ENCODE measurements around the gene LRRK1.

DNA sequence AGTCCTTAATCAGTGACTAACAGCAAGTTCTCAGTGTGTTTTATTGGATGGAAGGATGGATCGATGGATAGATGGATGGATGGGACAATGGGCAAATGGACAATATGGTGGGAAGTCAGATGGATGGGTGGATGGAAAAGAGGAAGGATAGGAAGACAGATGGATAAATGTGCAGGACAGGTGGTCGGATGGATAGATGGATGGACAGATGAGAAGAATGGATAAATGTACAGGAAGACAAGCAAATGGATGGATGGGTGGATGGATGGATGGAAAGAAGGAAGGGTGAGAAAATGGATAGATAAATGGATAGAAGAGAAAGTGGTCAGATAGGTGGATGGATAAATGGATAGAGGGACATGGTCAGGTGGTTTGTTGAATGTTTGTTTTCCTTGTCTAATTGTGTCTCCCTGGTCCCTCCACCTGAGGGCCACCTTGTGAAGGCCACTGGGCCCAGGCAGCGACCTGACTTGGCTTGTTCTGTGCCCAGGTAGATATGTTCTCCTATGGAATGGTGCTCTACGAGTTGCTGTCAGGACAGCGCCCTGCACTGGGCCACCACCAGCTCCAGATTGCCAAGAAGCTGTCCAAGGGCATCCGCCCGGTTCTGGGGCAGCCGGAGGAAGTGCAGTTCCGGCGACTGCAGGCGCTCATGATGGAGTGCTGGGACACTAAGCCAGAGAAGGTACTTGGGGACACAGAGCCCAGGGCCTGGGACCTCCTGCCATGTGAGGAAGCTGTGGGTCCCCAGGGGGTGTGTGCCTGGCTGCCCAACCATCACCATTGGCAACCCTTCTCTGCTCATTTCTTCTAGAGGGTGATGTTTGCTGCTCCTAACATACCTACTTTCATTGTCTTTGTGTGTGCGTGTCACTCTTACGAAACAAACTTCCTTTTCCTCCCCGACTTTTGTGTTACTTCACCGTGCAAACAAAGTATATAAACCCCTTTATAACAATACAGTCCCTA is 137.5 kb downstream of the LRRK1 start:
- TF ChIP-seq NFIC (IDR thresholded peaks at IDR 0.05; ENCODE audit: borderline replicate concordance) (no peak), EZH2phosphoT487 (IDR thresholded peaks at IDR 0.05; ENCODE audit: borderline replicate concordance, low read depth) (no peak), CHD2 (IDR thresholded peaks at IDR 0.05; ENCODE audit: low read length, partially characterized antibody) (no peak), ELF1 (IDR thresholded peaks at IDR 0.05) (no peak), EP300 (IDR thresholded peaks at IDR 0.05; ENCODE audit: borderline replicate concordance in 1 of 2, low read depth in 1 of 2, low read length in 1 of 2) (no peak), RFX5 (IDR thresholded peaks at IDR 0.05; ENCODE audit: low read length) (no peak), TAF1 (IDR thresholded peaks at IDR 0.05; ENCODE audit: borderline replicate concordance, low read depth, low read length) (no peak), POLR2AphosphoS5 (IDR thresholded peaks at IDR 0.05; ENCODE audit: low read depth, low read length) (no peak), TCF12 (IDR thresholded peaks at IDR 0.05) (no peak)
- TF ChIP-seq, protein P1, sequence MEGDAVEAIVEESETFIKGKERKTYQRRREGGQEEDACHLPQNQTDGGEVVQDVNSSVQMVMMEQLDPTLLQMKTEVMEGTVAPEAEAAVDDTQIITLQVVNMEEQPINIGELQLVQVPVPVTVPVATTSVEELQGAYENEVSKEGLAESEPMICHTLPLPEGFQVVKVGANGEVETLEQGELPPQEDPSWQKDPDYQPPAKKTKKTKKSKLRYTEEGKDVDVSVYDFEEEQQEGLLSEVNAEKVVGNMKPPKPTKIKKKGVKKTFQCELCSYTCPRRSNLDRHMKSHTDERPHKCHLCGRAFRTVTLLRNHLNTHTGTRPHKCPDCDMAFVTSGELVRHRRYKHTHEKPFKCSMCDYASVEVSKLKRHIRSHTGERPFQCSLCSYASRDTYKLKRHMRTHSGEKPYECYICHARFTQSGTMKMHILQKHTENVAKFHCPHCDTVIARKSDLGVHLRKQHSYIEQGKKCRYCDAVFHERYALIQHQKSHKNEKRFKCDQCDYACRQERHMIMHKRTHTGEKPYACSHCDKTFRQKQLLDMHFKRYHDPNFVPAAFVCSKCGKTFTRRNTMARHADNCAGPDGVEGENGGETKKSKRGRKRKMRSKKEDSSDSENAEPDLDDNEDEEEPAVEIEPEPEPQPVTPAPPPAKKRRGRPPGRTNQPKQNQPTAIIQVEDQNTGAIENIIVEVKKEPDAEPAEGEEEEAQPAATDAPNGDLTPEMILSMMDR (IDR thresholded peaks at IDR 0.05): no peak
- TF ChIP-seq, protein P2, sequence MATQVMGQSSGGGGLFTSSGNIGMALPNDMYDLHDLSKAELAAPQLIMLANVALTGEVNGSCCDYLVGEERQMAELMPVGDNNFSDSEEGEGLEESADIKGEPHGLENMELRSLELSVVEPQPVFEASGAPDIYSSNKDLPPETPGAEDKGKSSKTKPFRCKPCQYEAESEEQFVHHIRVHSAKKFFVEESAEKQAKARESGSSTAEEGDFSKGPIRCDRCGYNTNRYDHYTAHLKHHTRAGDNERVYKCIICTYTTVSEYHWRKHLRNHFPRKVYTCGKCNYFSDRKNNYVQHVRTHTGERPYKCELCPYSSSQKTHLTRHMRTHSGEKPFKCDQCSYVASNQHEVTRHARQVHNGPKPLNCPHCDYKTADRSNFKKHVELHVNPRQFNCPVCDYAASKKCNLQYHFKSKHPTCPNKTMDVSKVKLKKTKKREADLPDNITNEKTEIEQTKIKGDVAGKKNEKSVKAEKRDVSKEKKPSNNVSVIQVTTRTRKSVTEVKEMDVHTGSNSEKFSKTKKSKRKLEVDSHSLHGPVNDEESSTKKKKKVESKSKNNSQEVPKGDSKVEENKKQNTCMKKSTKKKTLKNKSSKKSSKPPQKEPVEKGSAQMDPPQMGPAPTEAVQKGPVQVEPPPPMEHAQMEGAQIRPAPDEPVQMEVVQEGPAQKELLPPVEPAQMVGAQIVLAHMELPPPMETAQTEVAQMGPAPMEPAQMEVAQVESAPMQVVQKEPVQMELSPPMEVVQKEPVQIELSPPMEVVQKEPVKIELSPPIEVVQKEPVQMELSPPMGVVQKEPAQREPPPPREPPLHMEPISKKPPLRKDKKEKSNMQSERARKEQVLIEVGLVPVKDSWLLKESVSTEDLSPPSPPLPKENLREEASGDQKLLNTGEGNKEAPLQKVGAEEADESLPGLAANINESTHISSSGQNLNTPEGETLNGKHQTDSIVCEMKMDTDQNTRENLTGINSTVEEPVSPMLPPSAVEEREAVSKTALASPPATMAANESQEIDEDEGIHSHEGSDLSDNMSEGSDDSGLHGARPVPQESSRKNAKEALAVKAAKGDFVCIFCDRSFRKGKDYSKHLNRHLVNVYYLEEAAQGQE (IDR thresholded peaks at IDR 0.05; ENCODE audit: low read depth, low read length): no peak
- TF ChIP-seq, protein P3, sequence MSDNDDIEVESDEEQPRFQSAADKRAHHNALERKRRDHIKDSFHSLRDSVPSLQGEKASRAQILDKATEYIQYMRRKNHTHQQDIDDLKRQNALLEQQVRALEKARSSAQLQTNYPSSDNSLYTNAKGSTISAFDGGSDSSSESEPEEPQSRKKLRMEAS (IDR thresholded peaks at IDR 0.05; ENCODE audit: low read depth): no peak
- TF ChIP-seq, protein P4, sequence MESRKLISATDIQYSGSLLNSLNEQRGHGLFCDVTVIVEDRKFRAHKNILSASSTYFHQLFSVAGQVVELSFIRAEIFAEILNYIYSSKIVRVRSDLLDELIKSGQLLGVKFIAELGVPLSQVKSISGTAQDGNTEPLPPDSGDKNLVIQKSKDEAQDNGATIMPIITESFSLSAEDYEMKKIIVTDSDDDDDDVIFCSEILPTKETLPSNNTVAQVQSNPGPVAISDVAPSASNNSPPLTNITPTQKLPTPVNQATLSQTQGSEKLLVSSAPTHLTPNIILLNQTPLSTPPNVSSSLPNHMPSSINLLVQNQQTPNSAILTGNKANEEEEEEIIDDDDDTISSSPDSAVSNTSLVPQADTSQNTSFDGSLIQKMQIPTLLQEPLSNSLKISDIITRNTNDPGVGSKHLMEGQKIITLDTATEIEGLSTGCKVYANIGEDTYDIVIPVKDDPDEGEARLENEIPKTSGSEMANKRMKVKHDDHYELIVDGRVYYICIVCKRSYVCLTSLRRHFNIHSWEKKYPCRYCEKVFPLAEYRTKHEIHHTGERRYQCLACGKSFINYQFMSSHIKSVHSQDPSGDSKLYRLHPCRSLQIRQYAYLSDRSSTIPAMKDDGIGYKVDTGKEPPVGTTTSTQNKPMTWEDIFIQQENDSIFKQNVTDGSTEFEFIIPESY (IDR thresholded peaks at IDR 0.05; ENCODE audit: borderline replicate concordance, low read depth): no peak
